Measurements from ENCODE around the gene EPB41L2. TPM values are rescaled to one million over a fixed set of nuclear protein-coding genes. Genes with fewer than 3 reads are reported as not detected.

EPB41L2 gene
- total and polyA plus RNA-seq, 2 donors from 2014 or later: 19.6 to 111 TPM

GRCh38 chr6:130858054-130858453 lies 205.0 kb downstream of the EPB41L2 start:
- FAIRE-seq (no peak), DNase-seq (no peak)
- no peaks in the 10 kb centered on the region for H3K9me3 ChIP-seq (ENCODE audit: control insufficient read depth in 2 of 3, insufficient read depth in 1 of 3, low read length in 3 of 3)
- H3K4me1 ChIP-seq (ENCODE audit: control insufficient read depth in 2 of 3, insufficient read depth in 2 of 3, low read depth in 1 of 3, low read length in 3 of 3): no peaks in the 10 kb centered on the region
- no peak overlapping the region for H3K9ac ChIP-seq (ENCODE audit: low read length in 3 of 3)
- intact Hi-C loops (cut with DNase I): no loop called here
- no peak overlapping the region for H3K27ac ChIP-seq (ENCODE audit: low read depth in 2 of 2, low read length in 2 of 2)
- TF ChIP-seq CTCF (IDR thresholded peaks at IDR 0.05; ENCODE audit: borderline replicate concordance, extremely low read depth, insufficient read depth): no peak
- no peaks in the 10 kb centered on the region for H3K27me3 ChIP-seq (ENCODE audit: control insufficient read depth, insufficient read depth, low read length)
- H3K4me3 ChIP-seq (ENCODE audit: low read length in 3 of 3): no peak overlapping the region
- H3K36me3 ChIP-seq (ENCODE audit: control insufficient read depth in 2 of 3, insufficient read depth in 3 of 3, low read length in 3 of 3): no peaks in the 10 kb centered on the region

DNA sequence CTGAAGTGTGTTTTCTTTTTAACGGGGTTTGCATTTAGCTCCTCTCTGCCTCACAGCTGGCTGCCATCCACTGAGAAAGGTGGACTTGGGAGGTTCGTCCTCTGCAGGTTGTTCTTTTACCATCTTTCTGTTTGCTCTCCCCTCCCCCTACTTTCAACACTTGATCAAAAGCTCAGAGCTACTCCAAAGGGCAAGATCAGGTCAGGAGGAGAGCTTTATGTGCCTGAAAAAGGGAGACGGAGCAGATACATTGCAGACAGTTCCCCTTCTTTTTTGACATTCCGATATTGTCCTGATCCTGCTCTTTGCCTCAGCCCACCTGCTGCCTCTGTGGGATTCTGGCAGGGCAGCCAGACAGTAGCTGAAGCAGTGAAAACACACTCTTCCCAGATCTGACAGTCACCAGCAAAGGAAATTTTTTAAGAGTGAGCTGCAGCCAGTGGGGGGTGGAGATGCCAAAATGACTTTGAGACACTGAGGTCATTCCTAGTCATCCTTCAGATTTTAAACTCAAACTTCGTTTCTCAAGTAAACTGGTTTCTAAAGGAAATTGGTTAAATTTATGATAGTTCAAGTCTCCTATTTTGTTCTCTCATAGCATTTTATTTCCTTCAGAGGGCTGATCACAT lies 209.4 kb downstream of the EPB41L2 start:
- Histone ChIP-seq H3K4me1 (ENCODE audit: control insufficient read depth in 2 of 3, insufficient read depth in 2 of 3, low read depth in 1 of 3, low read length in 3 of 3) (no peaks in the 10 kb centered on the region), H3K4me3 (ENCODE audit: low read length in 3 of 3) (no peak overlapping the region), H3K9me3 (ENCODE audit: control insufficient read depth in 2 of 3, insufficient read depth in 1 of 3, low read length in 3 of 3) (no peaks in the 10 kb centered on the region), H3K27me3 (ENCODE audit: control insufficient read depth, insufficient read depth, low read length) (no peaks in the 10 kb centered on the region), H3K27ac (ENCODE audit: low read depth in 2 of 2, low read length in 2 of 2) (no peak overlapping the region), H3K9ac (ENCODE audit: low read length in 3 of 3) (no peak overlapping the region), H3K36me3 (ENCODE audit: control insufficient read depth in 2 of 3, insufficient read depth in 3 of 3, low read length in 3 of 3) (no peaks in the 10 kb centered on the region)
- DNase-seq: peak in 2 of 5 donors; percentile 12 to 36
- intact Hi-C loops (cut with DNase I): no loop called here
- TF ChIP-seq CTCF (IDR thresholded peaks at IDR 0.05; ENCODE audit: borderline replicate concordance, extremely low read depth, insufficient read depth): no peak
- no peak for FAIRE-seq

- no peak overlapping the region for H3K9ac ChIP-seq (ENCODE audit: low read length in 3 of 3)
- H3K9me3 ChIP-seq (ENCODE audit: control insufficient read depth in 2 of 3, insufficient read depth in 1 of 3, low read length in 3 of 3): no peaks in the 10 kb centered on the region
- no peaks in the 10 kb centered on the region for H3K27me3 ChIP-seq (ENCODE audit: control insufficient read depth, insufficient read depth, low read length)
- FAIRE-seq: no peak
- no peak overlapping the region for H3K27ac ChIP-seq (ENCODE audit: low read depth in 2 of 2, low read length in 2 of 2)
- H3K36me3 ChIP-seq (ENCODE audit: control insufficient read depth in 2 of 3, insufficient read depth in 3 of 3, low read length in 3 of 3): no peaks in the 10 kb centered on the region
- intact Hi-C loops (cut with DNase I): no loop called here
- H3K4me1 ChIP-seq (ENCODE audit: control insufficient read depth in 2 of 3, insufficient read depth in 2 of 3, low read depth in 1 of 3, low read length in 3 of 3): no peaks in the 10 kb centered on the region
- TF ChIP-seq CTCF (IDR thresholded peaks at IDR 0.05; ENCODE audit: borderline replicate concordance, extremely low read depth, insufficient read depth): no peak
- no peak for DNase-seq
- H3K4me3 ChIP-seq (ENCODE audit: low read length in 3 of 3): no peak overlapping the region
These were observed 210.0 kb downstream of the EPB41L2 start for GRCh38 chr6:130852844-130853554.

Measured in kidney (tissue), 14 donors.